ENCODE data around the gene LMO1.

Gene LMO1

GRCh38 chr11:8267831-8268529, 4.3 kb upstream of the LMO1 start:
- H3K27ac ChIP-seq = no peak overlapping the region
- peaks cover 0 to 69% of the 10 kb centered on the region in 2 donors for H3K27me3 ChIP-seq
- DNase-seq = peak in 1 of 2 donors; percentile 53
- H3K36me3 ChIP-seq = no peaks in the 10 kb centered on the region
- intact Hi-C loops (cut with DNase I; ENCODE audit: low total_unique reads) = no loop called here
- peak overlapping the region; percentile 33 to 41 for H3K4me3 ChIP-seq
- H3K9me3 ChIP-seq = no peaks in the 10 kb centered on the region
- TF ChIP-seq CTCF (IDR thresholded peaks at IDR 0.05) = no peak
- H3K4me1 ChIP-seq = peaks cover 0 to 27% (median 23%) of the 10 kb centered on the region in 4 donors

DNA sequence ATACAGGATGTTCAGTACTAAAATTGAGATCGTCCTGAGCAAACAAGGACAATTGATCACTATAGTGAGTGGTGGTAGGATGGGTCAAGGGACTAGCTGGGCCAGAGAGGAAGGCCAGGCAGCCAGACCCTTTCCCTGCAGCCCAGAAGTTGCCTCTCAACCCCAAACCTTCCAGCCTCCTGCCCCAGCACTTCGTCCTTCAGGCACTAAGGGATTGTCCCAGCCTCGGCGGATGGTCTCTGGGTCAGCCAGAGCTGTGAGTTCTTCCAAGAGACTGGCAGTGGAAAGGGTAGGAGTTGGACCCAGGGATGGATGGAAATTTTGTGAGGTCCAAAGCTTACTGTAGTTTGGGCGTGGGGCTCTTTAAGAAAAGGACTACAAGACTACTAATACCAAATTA, 3.6 kb upstream of the LMO1 start:
- Histone ChIP-seq H3K27ac (no peak overlapping the region), H3K9me3 (no peaks in the 10 kb centered on the region), H3K4me1 (peaks cover 0 to 34% (median 29%) of the 10 kb centered on the region in 4 donors), H3K36me3 (no peaks in the 10 kb centered on the region), H3K4me3 (no peak overlapping the region), H3K27me3 (peaks cover 0 to 72% of the 10 kb centered on the region in 2 donors)
- TF ChIP-seq CTCF (IDR thresholded peaks at IDR 0.05) = no peak
- intact Hi-C loops (cut with DNase I; ENCODE audit: low total_unique reads) = no loop called here
- peak in 1 of 2 donors; percentile 2 for DNase-seq

GRCh38 chr11:8266246-8267241, 2.9 kb upstream of the LMO1 start:
- peaks cover 0 to 78% of the 10 kb centered on the region in 2 donors for H3K27me3 ChIP-seq
- H3K4me1 ChIP-seq = peaks cover 0 to 37% (median 32%) of the 10 kb centered on the region in 4 donors
- DNase-seq = peak in 1 of 2 donors; percentile 27
- no peaks in the 10 kb centered on the region for H3K36me3 ChIP-seq
- intact Hi-C loops (cut with DNase I; ENCODE audit: low total_unique reads) = no loop called here
- H3K9me3 ChIP-seq = no peaks in the 10 kb centered on the region
- no peak overlapping the region for H3K4me3 ChIP-seq
- no peak overlapping the region for H3K27ac ChIP-seq
- no peak for TF ChIP-seq CTCF (IDR thresholded peaks at IDR 0.05)

GRCh38 chr11:8265681-8266241, 2.1 kb upstream of the LMO1 start:
- DNase-seq = peak in 1 of 2 donors; percentile 51
- no peaks in the 10 kb centered on the region for H3K9me3 ChIP-seq
- intact Hi-C loops (cut with DNase I; ENCODE audit: low total_unique reads) = no loop called here
- H3K36me3 ChIP-seq = no peaks in the 10 kb centered on the region
- TF ChIP-seq CTCF (IDR thresholded peaks at IDR 0.05) = no peak
- no peak overlapping the region for H3K4me3 ChIP-seq
- H3K27ac ChIP-seq = no peak overlapping the region
- peaks cover 0 to 81% of the 10 kb centered on the region in 2 donors for H3K27me3 ChIP-seq
- peaks cover 0 to 37% (median 32%) of the 10 kb centered on the region in 4 donors for H3K4me1 ChIP-seq

GRCh38 chr11:8263109-8263768, 439 bp downstream of the LMO1 start:
- peaks cover 0 to 45% (median 33%) of the 10 kb centered on the region in 4 donors for H3K4me1 ChIP-seq
- H3K4me3 ChIP-seq = peak overlapping the region; percentile 46 to 61
- peak; percentile 12 to 58 for DNase-seq
- no peaks in the 10 kb centered on the region for H3K9me3 ChIP-seq
- no peak overlapping the region for H3K27ac ChIP-seq
- TF ChIP-seq CTCF (IDR thresholded peaks at IDR 0.05) = no peak
- H3K36me3 ChIP-seq = no peaks in the 10 kb centered on the region
- peaks cover 0 to 57% of the 10 kb centered on the region in 2 donors for H3K27me3 ChIP-seq
- intact Hi-C loops (cut with DNase I; ENCODE audit: low total_unique reads) = loop anchor here (2.0 kb wide), 1 partner anchor 36 kb away; no protein-coding TSS in a partner anchor

Data from tibial artery (tissue), 4 donors.